Measurements from ENCODE around the gene PIK3R2.

PIK3R2 gene

DNA sequence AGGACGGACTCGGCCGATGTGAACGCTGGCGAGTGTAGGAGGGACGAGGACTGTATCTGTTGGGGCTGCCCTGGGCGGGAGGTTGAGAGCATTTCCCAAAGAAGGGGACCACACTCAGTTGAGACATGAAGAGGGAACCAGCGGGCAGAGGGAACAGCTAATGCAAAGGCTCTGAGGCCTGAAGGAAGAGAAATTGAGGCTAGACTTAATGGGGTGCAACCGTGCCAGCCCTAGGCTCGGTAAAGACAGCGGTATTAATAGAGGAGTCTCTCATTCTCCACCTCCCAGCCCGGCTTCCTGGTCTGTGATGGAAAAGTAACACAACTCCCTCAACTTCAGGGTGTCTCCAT is 41.2 kb downstream of the PIK3R2 start:
- TF ChIP-seq FOXP2 (optimal IDR thresholded peaks at IDR 0.05; ENCODE audit: borderline replicate concordance, extremely low read depth, extremely low read length, insufficient read depth) = no peak
- TF ChIP-seq, protein P1, sequence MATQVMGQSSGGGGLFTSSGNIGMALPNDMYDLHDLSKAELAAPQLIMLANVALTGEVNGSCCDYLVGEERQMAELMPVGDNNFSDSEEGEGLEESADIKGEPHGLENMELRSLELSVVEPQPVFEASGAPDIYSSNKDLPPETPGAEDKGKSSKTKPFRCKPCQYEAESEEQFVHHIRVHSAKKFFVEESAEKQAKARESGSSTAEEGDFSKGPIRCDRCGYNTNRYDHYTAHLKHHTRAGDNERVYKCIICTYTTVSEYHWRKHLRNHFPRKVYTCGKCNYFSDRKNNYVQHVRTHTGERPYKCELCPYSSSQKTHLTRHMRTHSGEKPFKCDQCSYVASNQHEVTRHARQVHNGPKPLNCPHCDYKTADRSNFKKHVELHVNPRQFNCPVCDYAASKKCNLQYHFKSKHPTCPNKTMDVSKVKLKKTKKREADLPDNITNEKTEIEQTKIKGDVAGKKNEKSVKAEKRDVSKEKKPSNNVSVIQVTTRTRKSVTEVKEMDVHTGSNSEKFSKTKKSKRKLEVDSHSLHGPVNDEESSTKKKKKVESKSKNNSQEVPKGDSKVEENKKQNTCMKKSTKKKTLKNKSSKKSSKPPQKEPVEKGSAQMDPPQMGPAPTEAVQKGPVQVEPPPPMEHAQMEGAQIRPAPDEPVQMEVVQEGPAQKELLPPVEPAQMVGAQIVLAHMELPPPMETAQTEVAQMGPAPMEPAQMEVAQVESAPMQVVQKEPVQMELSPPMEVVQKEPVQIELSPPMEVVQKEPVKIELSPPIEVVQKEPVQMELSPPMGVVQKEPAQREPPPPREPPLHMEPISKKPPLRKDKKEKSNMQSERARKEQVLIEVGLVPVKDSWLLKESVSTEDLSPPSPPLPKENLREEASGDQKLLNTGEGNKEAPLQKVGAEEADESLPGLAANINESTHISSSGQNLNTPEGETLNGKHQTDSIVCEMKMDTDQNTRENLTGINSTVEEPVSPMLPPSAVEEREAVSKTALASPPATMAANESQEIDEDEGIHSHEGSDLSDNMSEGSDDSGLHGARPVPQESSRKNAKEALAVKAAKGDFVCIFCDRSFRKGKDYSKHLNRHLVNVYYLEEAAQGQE (IDR thresholded peaks at IDR 0.05; ENCODE audit: insufficient read depth in 1 of 2, low read depth in 2 of 2, low read length in 2 of 2) = no peak

DNA sequence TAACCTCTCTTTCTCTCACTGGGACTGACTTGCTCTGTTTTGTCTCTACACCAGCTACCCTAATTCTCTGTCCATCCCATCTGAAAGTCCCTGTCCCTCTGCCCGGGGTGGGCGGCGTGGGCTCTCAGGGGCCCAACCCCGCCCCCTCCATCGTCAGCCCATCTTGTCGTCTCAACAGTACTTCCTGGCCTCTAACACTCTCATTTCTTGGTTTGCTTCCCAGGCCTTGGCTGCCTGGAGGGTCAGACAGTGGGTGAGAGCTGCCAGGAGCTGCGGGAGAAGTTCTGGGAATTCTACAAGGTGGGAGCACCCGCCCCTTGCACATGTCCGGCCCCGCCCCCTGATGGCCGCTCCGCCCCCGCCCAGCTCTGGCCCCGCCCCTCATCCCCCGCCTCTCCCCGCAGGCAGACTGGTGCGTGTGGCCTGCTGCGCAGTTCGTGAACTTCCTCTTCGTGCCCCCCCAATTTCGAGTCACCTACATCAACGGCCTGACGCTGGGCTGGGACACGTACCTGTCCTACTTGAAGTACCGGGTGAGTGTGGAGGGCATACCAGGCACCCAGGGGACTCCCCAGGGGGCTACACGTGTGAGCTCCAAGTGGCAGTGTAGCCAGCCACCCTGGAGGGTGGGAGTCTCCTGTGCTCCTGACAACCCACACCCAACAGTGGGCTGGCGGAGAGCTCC is 41.7 kb downstream of the PIK3R2 start:
- TF ChIP-seq TAF1 (IDR thresholded peaks at IDR 0.05; ENCODE audit: borderline replicate concordance, insufficient read depth, low read length) = no peak
- peak; percentile 13 for TF ChIP-seq FOXP2 (optimal IDR thresholded peaks at IDR 0.05; ENCODE audit: borderline replicate concordance, extremely low read depth, extremely low read length, insufficient read depth)
- TF ChIP-seq SIN3A (IDR thresholded peaks at IDR 0.05; ENCODE audit: borderline replicate concordance, insufficient read depth, low read length) = no peak
- TF ChIP-seq, protein P1 (IDR thresholded peaks at IDR 0.05; ENCODE audit: insufficient read depth in 1 of 2, low read depth in 2 of 2, low read length in 2 of 2) = no peak

DNA sequence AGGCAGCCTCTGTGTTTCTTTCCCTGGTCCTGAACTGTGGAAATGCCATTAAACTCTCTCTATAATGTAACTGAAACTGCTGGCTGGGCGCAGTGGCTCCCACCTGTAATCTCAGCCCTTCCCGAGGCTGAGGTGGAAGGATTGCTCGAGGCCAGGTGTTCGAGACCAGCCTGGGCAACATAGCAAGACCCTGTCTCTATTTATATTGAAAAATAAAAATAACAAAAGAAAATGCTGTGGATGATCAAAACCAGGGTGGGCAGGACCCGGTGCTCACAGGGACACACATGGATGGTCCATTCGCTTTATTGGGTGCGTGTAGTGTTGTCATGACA is 43.5 kb downstream of the PIK3R2 start:
- TF ChIP-seq FOXP2 (optimal IDR thresholded peaks at IDR 0.05; ENCODE audit: borderline replicate concordance, extremely low read depth, extremely low read length, insufficient read depth) (no peak), TAF1 (IDR thresholded peaks at IDR 0.05; ENCODE audit: borderline replicate concordance, insufficient read depth, low read length) (no peak), POLR2AphosphoS5 (IDR thresholded peaks at IDR 0.05; ENCODE audit: low read depth, low read length) (no peak), SIN3A (IDR thresholded peaks at IDR 0.05; ENCODE audit: borderline replicate concordance, insufficient read depth, low read length) (no peak)
- TF ChIP-seq, protein P1 (IDR thresholded peaks at IDR 0.05; ENCODE audit: insufficient read depth in 1 of 2, low read depth in 2 of 2, low read length in 2 of 2) = no peak

DNA sequence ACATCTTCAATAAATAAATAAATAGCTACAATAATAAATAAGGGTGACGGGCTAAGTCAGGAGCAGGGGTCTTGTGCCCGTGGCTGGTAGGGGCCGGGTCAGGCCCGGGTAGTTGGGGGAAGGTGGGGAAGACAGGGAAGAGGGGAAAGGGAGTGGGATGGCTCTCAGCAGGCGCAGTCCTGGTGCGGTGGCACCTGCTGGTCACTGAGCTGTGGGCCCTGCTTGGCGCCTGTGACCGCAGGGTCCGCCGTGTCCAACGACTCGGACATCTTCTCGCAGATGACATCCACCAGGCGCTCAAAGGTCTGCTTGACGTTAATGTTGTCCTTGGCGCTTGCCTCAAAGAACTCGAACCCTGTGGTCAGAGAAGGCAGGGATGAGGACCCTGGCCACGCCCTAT is 44.3 kb downstream of the PIK3R2 start:
- TF ChIP-seq FOXP2 (optimal IDR thresholded peaks at IDR 0.05; ENCODE audit: borderline replicate concordance, extremely low read depth, extremely low read length, insufficient read depth) = no peak

DNA sequence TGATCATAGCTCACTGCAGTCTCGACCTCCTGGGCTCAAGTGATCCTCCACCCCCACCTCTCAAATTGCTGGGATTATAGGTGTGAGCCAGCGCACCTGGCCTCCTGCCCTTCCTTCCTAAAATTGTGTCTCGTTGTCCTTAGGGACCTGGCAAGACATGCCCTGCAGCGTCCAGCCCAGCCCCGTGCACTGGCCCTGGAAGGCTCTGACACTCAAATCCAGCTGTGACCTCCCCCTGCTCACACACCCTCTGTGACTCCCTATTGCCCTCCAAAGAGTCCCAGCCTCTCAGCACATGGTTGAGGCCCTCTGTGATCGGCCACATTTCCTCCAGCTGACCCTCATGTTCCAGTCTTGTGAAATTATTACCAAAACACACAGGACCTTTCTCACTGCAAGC is 45.0 kb downstream of the PIK3R2 start:
- TF ChIP-seq POLR2AphosphoS5 (IDR thresholded peaks at IDR 0.05; ENCODE audit: low read depth, low read length) = no peak
- no peak for TF ChIP-seq SIN3A (IDR thresholded peaks at IDR 0.05; ENCODE audit: borderline replicate concordance, insufficient read depth, low read length)
- TF ChIP-seq, protein P1 (IDR thresholded peaks at IDR 0.05; ENCODE audit: insufficient read depth in 1 of 2, low read depth in 2 of 2, low read length in 2 of 2) = no peak
- TF ChIP-seq TAF1 (IDR thresholded peaks at IDR 0.05; ENCODE audit: borderline replicate concordance, insufficient read depth, low read length) = no peak
- no peak for TF ChIP-seq FOXP2 (optimal IDR thresholded peaks at IDR 0.05; ENCODE audit: borderline replicate concordance, extremely low read depth, extremely low read length, insufficient read depth)
